ENCODE measurements around the gene GABRD. TPM values are rescaled to one million over a fixed set of nuclear protein-coding genes. Genes with fewer than 3 reads are reported as not detected.

GABRD gene
- total and polyA plus RNA-seq, 10 donors = 0.35 to 1.2 (median 0.94) TPM; not detected in 3

DNA sequence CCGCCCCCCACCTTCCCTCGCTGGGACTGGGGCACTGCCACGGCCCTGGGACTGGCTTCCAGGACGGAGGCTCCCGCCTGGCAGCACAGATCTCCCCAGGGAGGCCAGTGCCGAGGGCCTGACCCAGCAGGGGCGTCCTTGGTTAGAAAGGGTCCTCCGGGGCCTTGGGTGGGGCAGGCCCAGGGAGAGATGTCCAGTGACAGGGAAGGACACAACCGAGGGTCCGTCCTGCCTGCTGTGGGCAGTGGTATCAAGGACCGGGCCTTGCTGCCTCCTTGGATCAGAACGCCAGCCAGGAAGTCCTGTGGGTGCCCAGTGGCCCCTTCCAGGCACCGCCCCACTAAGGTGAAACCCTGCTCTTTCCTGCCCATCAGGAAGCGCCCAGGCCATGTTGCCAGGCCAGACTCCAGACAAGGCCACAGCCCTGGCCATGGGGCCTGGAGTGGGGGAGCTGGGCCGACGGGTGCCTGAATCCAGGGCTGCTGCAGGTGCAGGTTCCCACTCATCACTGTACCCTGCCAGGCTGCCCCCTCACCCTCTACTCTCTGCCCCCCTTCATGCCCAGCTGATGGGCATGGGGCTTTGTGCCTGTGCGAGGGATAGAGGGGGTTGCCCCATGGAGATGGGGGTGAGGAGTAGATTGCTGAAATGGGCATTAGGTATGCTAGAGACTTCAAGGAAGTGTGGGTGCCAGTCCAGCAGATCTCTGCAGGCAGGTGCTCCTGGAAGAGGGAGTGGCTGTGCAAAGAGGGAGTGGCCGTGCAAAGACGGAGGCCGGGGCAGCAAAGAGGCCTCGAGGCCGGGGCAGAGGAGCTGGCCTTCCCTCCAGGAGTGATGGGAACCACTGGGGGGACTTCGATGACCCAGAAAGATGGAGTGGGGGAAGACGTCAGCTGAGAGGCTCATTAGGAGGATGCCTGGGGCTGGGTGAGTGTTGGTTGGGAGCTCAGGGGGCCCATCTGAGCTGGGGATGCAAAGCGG lies 28.9 kb downstream of the GABRD start:
- H3K36me3 ChIP-seq = no peaks in the 10 kb centered on the region
- peak overlapping the region in 2 of 8 donors; percentile 26 to 65 for H3K27ac ChIP-seq
- H3K9me3 ChIP-seq = no peaks in the 10 kb centered on the region
- TF ChIP-seq POLR2AphosphoS5 (IDR thresholded peaks at IDR 0.05) (peak in 2 of 3 donors; percentile 38 to 50), POLR2A (IDR thresholded peaks at IDR 0.05) (no peak)
- peaks cover 0 to 76% (median 12%) of the 10 kb centered on the region in 7 donors for H3K27me3 ChIP-seq (replicated peaks in 1 of 7)
- intact Hi-C loops (cut with DNase I; ENCODE audit: low total_unique reads) = loop anchor here (10.0 kb wide), 1 partner anchor 103 kb away; no protein-coding TSS in a partner anchor
- DNase-seq = no peak
- no peak overlapping the region for H3K4me3 ChIP-seq
- 65 to 76% (median 71%) methylated on average over 20 to 25 of the region's 25 CpGs for WGBS, 5 donors
- peaks cover 41 to 85% (median 69%) of the 10 kb centered on the region in 6 donors for H3K4me1 ChIP-seq

DNA sequence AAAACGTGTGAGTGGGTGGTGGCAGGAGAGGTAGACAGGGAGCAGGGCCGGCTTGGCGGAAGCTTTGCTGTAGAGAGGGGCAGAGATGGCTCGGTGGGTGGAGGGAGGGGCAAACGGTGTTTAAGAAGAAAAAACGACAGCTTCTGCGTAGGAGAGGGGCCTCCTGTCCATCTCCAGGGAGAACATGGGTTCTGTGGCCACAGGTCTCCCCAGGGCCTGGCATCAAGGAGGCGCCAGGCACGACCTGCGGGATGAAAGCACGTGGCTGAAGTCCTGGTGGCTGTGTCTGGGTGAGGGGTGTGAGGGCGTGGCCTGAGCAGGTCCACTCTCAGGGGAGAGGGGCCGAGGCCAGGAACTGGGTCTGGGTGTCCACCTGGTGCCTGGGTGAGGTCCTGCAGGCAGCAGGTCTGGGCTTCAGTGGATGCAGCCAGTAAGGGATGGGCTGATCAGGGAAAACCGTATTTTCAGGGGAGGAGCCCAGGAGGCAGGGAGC lies 30.1 kb downstream of the GABRD start:
- Histone ChIP-seq H3K9me3 (no peaks in the 10 kb centered on the region), H3K36me3 (no peaks in the 10 kb centered on the region), H3K4me1 (peaks cover 41 to 87% (median 71%) of the 10 kb centered on the region in 6 donors), H3K27me3 (replicated peaks in 1 of 7) (peaks cover 0 to 75% (median 12%) of the 10 kb centered on the region in 7 donors), H3K27ac (peak overlapping the region; percentile 60 to 89 (median 83)), H3K4me3 (peak overlapping the region; percentile 65 to 93 (median 80))
- TF ChIP-seq, protein P1, sequence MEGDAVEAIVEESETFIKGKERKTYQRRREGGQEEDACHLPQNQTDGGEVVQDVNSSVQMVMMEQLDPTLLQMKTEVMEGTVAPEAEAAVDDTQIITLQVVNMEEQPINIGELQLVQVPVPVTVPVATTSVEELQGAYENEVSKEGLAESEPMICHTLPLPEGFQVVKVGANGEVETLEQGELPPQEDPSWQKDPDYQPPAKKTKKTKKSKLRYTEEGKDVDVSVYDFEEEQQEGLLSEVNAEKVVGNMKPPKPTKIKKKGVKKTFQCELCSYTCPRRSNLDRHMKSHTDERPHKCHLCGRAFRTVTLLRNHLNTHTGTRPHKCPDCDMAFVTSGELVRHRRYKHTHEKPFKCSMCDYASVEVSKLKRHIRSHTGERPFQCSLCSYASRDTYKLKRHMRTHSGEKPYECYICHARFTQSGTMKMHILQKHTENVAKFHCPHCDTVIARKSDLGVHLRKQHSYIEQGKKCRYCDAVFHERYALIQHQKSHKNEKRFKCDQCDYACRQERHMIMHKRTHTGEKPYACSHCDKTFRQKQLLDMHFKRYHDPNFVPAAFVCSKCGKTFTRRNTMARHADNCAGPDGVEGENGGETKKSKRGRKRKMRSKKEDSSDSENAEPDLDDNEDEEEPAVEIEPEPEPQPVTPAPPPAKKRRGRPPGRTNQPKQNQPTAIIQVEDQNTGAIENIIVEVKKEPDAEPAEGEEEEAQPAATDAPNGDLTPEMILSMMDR (IDR thresholded peaks at IDR 0.05 in 8 of 11, conservative IDR thresholded peaks at IDR 0.05 in 3 of 11) = peak in 8 of 11 experiments; percentile 19 to 44 (median 26)
- no peak for TF ChIP-seq POLR2A (IDR thresholded peaks at IDR 0.05)
- TF ChIP-seq POLR2AphosphoS5 (IDR thresholded peaks at IDR 0.05) = no peak
- intact Hi-C loops (cut with DNase I; ENCODE audit: low total_unique reads) = loop anchor here (10.0 kb wide), 1 partner anchor 104 kb away; no protein-coding TSS in a partner anchor
- WGBS, 5 donors = 35 to 43% (median 41%) methylated on average over 14 of the region's 14 CpGs
- DNase-seq = no peak

DNA sequence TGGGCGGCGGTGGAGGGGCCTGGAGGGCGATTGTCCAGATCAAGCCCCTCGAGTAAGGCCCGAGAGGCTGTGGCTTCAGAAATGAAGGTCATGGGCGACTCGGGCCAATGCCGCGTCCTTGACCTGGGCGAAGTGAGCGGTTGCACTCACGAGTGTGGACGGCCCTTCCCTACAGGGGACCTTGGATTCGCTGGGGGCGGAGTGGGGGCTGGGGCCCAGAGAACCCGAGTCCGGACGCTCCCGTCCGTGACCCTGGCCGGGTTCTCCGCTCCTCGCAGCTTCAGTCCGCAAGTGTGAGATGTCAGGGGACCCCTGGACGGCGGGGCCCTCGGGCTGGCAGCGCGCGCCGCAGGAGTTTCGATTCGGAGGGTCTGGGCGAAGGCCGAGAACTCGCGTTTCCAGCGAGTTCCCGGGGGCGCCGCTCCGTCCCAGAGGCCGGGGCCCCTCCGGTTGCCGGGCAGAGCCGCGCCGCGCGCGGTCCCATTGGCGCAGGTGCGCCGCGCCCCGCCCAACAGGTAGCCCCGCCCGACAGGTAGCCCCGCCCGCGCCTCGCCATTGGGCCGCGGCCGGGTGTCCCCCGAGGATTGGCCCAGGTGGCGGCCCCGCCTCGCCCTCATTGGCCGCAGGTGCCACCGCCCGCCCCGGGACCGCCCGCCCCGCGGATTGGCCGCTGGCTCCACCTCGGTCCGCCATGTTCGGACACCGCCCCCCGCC lies 30.7 kb downstream of the GABRD start, which contains the start of gene PRKCZ:
TSS of gene PRKCZ (plus strand) at position 694 of the 714 bp plus-strand sequence. CDS start 220 bp downstream, outside the sequence.
- intact Hi-C loops (cut with DNase I; ENCODE audit: low total_unique reads) = loop anchor here (10.0 kb wide), 1 partner anchor 105 kb away; no protein-coding TSS in a partner anchor
- H3K27me3 ChIP-seq (replicated peaks in 1 of 7) = peaks cover 0 to 69% (median 12%) of the 10 kb centered on the region in 7 donors
- WGBS, 5 donors = 2 to 20% (median 3%) methylated on average over 1 to 83 of the region's 83 CpGs

More for the DNA sequence above, 30.7 kb downstream of the GABRD start, which contains the start of gene PRKCZ:
- TF ChIP-seq, protein P1 (IDR thresholded peaks at IDR 0.05 in 8 of 11, conservative IDR thresholded peaks at IDR 0.05 in 3 of 11) = peak in 2 of 11 experiments; percentile 1 to 2
- TF ChIP-seq POLR2A (IDR thresholded peaks at IDR 0.05) (peak in 1 of 3 donors; percentile 19), POLR2AphosphoS5 (IDR thresholded peaks at IDR 0.05) (peak; percentile 45 to 73 (median 67))
- peak within 1 kb of the TSS; percentile 60 to 89 (median 83) for H3K27ac ChIP-seq
- H3K9me3 ChIP-seq = no peaks in the 10 kb centered on the region
- H3K4me3 ChIP-seq = peak within 1 kb of the TSS; percentile 65 to 93 (median 80)
- peak; percentile 96 for DNase-seq
- H3K36me3 ChIP-seq = no peaks in the 10 kb centered on the region
- peaks cover 38 to 81% (median 67%) of the 10 kb centered on the region in 6 donors for H3K4me1 ChIP-seq
